K562 (cell line): ENCODE measurements around the gene SPTBN2. TPM values are rescaled to one million over a fixed set of nuclear protein-coding genes. Genes with fewer than 3 reads are reported as not detected.

Experiments
- ATAC-seq: fragments of 200-7000 bp; cut with Tn5 transposase; 3 replicates; pipeline ENCODE4 v1.9.1; 2020; ENCODE audit warnings: moderate library complexity
- BruUV-seq: library from RNA; stranded (reverse); fragments of 400-500 nt; replicated peaks from 2 replicates; lab custom pipeline; 2021; lab: Mats Ljungman, UMichigan
- CTCF ChIA-PET: fragments of 300-600 bp; formaldehyde crosslinking; extraction: SDS; loops from one replicate; lab custom pipeline; 2021; ENCODE audit warnings: low intra/inter-chr PET ratio; lab: Yijun Ruan, JAX
- POLR2A ChIA-PET: fragments of 300-600, 350-650 bp; sonication (Branson Sonifier 250); formaldehyde crosslinking; extraction: SDS; loops from one replicate; lab custom pipeline; 2021; ENCODE audit warnings: antibody characterized with exemption, inconsistent platforms; lab: Yijun Ruan, JAX
- DNase-seq, 4 experiments: peaks; one replicate each; pipeline versions ENCODE4 v3.0.0 to v3.0.0-alpha.2; 2011 to 2018; ENCODE audit warnings: low spot score in 3 of 4, mixed read lengths in 3 of 4; ENCODE audit errors: extremely low read depth in 1 of 4
- FAIRE-seq: peaks from 2 replicates; lab custom pipeline; 2011; peaks lifted over from hg19 to GRCh38; lab: Jason Lieb, UNC
- H2AFZ ChIP-seq: 2 replicates; pipeline ENCODE4 v1.6.0; 2011; ENCODE audit warnings: low read depth, low read length, control low read depth, inconsistent platforms
- H3K27ac ChIP-seq: fragments of 200-600 bp; 3 replicates; pipeline ENCODE4 v1.8.0; 2011; ENCODE audit warnings: low read depth, mild to moderate bottlenecking, control low read depth, inconsistent platforms, low read length, moderate library complexity, mixed read lengths; ENCODE audit errors: extremely low read depth
- H3K27me3 ChIP-seq, 2 experiments: fragments of 300-600 bp in 1 of 2; 2 replicates in 1 of 2; 3 replicates in 1 of 2; pipeline versions ENCODE4 v1.6.0 to v1.8.0; 2011; ENCODE audit warnings: inconsistent platforms in 2 of 2, low read length in 2 of 2, mild to moderate bottlenecking in 1 of 2, mixed read lengths in 1 of 2, moderate library complexity in 1 of 2; ENCODE audit not compliant: control insufficient read depth in 2 of 2, insufficient read depth in 2 of 2
- H3K36me3 ChIP-seq: fragments of 300-600 bp; 3 replicates; pipeline ENCODE4 v1.8.0; 2011; ENCODE audit warnings: mild to moderate bottlenecking, low read length, inconsistent platforms; ENCODE audit not compliant: control insufficient read depth, insufficient read depth
- H3K4me1 ChIP-seq, 2 experiments: fragments of 200-600 bp in 1 of 2; replicated peaks in 1 of 2; 2 replicates in 1 of 2; 3 replicates in 1 of 2; pipeline versions ENCODE4 v1.5.1 to v1.8.0; 2011; ENCODE audit warnings: inconsistent platforms in 2 of 2, low read length in 2 of 2, mild to moderate bottlenecking in 1 of 2, mixed read lengths in 1 of 2, moderate library complexity in 1 of 2; ENCODE audit not compliant: control insufficient read depth in 2 of 2, insufficient read depth in 2 of 2
- H3K4me2 ChIP-seq: 2 replicates; pipeline ENCODE4 v1.6.1; 2011; ENCODE audit warnings: low read length, control low read depth, inconsistent platforms, mixed read lengths; ENCODE audit not compliant: insufficient read depth
- H3K4me3 ChIP-seq: fragments of 200-600 bp; sonication (generic), shearing (Covaris generic); 2 replicates; pipeline ENCODE4 v1.5.1; 2016; ENCODE audit warnings: control low read depth, inconsistent platforms
- H3K79me2 ChIP-seq: fragments of 200-600 bp; 3 replicates; pipeline ENCODE4 v1.8.0; 2011; ENCODE audit warnings: low read length, inconsistent platforms; ENCODE audit not compliant: control insufficient read depth, insufficient read depth
- H3K9ac ChIP-seq, 2 experiments: 2 replicates each; pipeline versions ENCODE4 v1.6.0 to v1.6.1; 2011; ENCODE audit warnings: low read depth in 2 of 2, low read length in 2 of 2, control low read depth in 1 of 2, inconsistent platforms in 1 of 2, mild to moderate bottlenecking in 1 of 2, mixed read lengths in 1 of 2; ENCODE audit not compliant: insufficient read depth in 1 of 2
- H3K9me1 ChIP-seq: one replicate; pipeline ENCODE4 v1.6.0; 2011; ENCODE audit warnings: inconsistent platforms, mild to moderate bottlenecking, low read length, moderate library complexity; ENCODE audit not compliant: control insufficient read depth, insufficient read depth
- H3K9me3 ChIP-seq: replicated peaks from 2 replicates; pipeline ENCODE4 v1.5.1; 2011; ENCODE audit warnings: low read depth, low read length, inconsistent platforms; ENCODE audit not compliant: control insufficient read depth, insufficient read depth
- H4K20me1 ChIP-seq: replicated peaks from 2 replicates; pipeline ENCODE4 v1.6.1; 2011; ENCODE audit warnings: low read length, inconsistent platforms, mixed read lengths; ENCODE audit not compliant: control insufficient read depth, insufficient read depth
- EGR1 ChIP-seq: fragments of 450-650 bp; conservative IDR thresholded peaks from 2 replicates; pipeline ENCODE4 v1.6.1; 2017; ENCODE audit warnings: mild to moderate bottlenecking
- PML ChIP-seq: IDR thresholded peaks from 2 replicates; pipeline ENCODE4 v1.6.1; 2012; ENCODE audit warnings: low read length, inconsistent platforms
- RFX1 ChIP-seq: fragments of 450-650 bp; IDR thresholded peaks from 2 replicates; pipeline ENCODE4 v1.6.1; 2016; ENCODE audit warnings: mild to moderate bottlenecking, moderate library complexity
- TAF15 ChIP-seq: fragments of 200-400 bp; formaldehyde crosslinking; IDR thresholded peaks from 2 replicates; pipeline ENCODE4 v1.6.1; 2017; ENCODE audit warnings: mild to moderate bottlenecking, low read depth, low read length, moderate library complexity
- WGBS: fragments of 100-300 bp; shearing (Covaris generic); methylation state at CpG from one replicate; pipeline ENCODE4 v1.1.6; 2016; ENCODE audit warnings: low coverage, mixed read lengths; ENCODE audit not compliant: insufficient coverage; ENCODE audit errors: missing lambda C conversion rate; 5-methylcytosine and 5-hydroxymethylcytosine counted together
- in situ Hi-C: fragments of 300-500 bp; cut with MboI; formaldehyde crosslinking; loops from 4 replicates; pipeline ENCODE4 v1.15.0; 2018; ENCODE audit warnings: inconsistent platforms, mixed read lengths
- intact Hi-C: fragments of 100-400 bp; cut with micrococcal nuclease; formaldehyde crosslinking; loops from 2 replicates; pipeline ENCODE4 v1.14.2; 2022
- polyA plus RNA-seq, 8 experiments: library from polyadenylated mRNA; depleted of rRNA in 4 of 8; stranded (reverse) in 5 of 8; unstranded in 3 of 8; fragments of >200 nt; fragmentation: Nextera tagmentation in 2 of 8; fragmentation: Illumina TruSeq in 1 of 8; extraction: Ambion mirVana in 2 of 8; extraction: Trizol in 1 of 8; gene quantifications; 2 replicates each; pipeline versions ENCODE4 v1.2.1 to v1.2.3, GENCODE V29; 2011 to 2014; ENCODE audit warnings: inconsistent platforms in 1 of 8, missing spikeins in 1 of 8
- total RNA-seq, 7 experiments: library from RNA; depleted of rRNA in 6 of 7; stranded (reverse); fragments of >200 nt in 6 of 7; fragmentation: Illumina TruSeq in 2 of 7; extraction: Trizol in 2 of 7; gene quantifications; 2 replicates each; pipeline versions ENCODE4 v1.2.1 to v1.2.3, GENCODE V29; 2011 to 2021; ENCODE audit warnings: low replicate concordance in 1 of 7
- TF ChIP-seq, protein P1 (sequence below): fragments of 250-450 bp; sonication (Bioruptor Pico); IDR thresholded peaks from 2 replicates; pipeline ENCODE4 v1.9.0; 2021; ENCODE audit warnings: mild to moderate bottlenecking, inconsistent platforms
- TF ChIP-seq, protein P2 (sequence below): fragments of 450-650 bp; IDR thresholded peaks from 2 replicates; pipeline ENCODE4 v1.6.1; 2016; ENCODE audit warnings: low read depth
- TF ChIP-seq, protein P3 (sequence below): fragments of 450-650 bp; formaldehyde crosslinking; IDR thresholded peaks from 2 replicates; pipeline ENCODE4 v1.4.0; 2022; ENCODE audit warnings: missing genetic modification characterization

Gene SPTBN2
- total and polyA plus RNA-seq, 9 of the 15 experiments (the other 6 are each of a cell fraction or from before 2014, with no cell fraction given): 0.38 to 56.5 (median 19.7) TPM

DNA sequence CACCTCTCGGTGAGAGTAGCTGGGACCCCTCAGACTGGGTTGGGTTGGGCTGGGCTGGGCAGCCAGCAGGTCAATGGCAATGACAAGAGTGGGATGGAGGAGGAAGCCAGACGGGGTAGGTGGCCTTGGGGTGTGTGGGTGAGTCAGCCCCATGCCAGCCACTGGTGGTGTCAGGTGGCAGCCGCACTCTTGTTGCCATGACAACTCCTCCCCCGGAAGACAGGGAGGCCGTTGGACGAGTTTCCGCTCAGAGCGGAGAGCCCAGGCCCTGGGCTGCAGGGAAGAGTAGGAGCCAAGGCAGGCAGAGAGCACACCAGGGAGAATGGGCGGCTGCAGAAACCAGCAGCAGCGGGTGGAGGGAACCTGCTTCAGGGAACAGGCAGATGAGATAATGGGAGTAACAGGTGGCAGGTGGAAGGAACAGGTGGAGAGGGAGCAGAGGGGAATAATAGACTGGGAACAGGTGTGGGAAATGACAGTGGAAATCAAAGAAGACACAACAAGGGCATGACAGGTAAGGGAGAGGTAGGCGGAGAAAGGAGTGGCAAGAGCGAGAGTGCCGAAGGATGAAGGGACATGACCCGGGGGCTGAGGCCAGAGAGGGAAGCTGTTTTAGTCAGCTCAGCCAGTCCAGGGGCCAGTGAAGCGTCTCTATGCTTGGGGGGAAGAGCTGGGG lies 8.7 kb downstream of the SPTBN2 start:
- Histone ChIP-seq H3K4me2 (no peak overlapping the region), H3K79me2 (no peaks in the 10 kb centered on the region; the same call in 2 of the 3 replicates), H3K4me1 (peaks cover 6 to 28% of the 10 kb centered on the region in 2 experiments; a peak in 4 of 5 replicates), H3K9me3 (no peaks in the 10 kb centered on the region), H3K9ac (0 out of 4 replicates have a peak overlapping the region, but pooled peaks of 1 of the 2 experiments have one; percentile 14), H3K36me3 (peaks cover 33% of the 10 kb centered on the region; the same call in 2 of the 3 replicates), H3K9me1 (no peaks in the 10 kb centered on the region), H2AFZ (no peak overlapping the region), H3K4me3 (no peak overlapping the region), H4K20me1 (no peaks in the 10 kb centered on the region), H3K27me3 (no peaks in the 10 kb centered on the region), H3K27ac (no peak overlapping the region)
- BruUV-seq: no TSS peak
- intact Hi-C loops: no loop called here
- DNase-seq (peak in 2 of 4 experiments; percentile 42 to 45), FAIRE-seq (no peak), ATAC-seq (no peak)
- CTCF ChIA-PET: no interaction called here
- TF ChIP-seq RFX1 (peak; percentile 81), TAF15 (no peak), PML (no peak), EGR1 (peak; percentile 39)
- TF ChIP-seq, protein P1, sequence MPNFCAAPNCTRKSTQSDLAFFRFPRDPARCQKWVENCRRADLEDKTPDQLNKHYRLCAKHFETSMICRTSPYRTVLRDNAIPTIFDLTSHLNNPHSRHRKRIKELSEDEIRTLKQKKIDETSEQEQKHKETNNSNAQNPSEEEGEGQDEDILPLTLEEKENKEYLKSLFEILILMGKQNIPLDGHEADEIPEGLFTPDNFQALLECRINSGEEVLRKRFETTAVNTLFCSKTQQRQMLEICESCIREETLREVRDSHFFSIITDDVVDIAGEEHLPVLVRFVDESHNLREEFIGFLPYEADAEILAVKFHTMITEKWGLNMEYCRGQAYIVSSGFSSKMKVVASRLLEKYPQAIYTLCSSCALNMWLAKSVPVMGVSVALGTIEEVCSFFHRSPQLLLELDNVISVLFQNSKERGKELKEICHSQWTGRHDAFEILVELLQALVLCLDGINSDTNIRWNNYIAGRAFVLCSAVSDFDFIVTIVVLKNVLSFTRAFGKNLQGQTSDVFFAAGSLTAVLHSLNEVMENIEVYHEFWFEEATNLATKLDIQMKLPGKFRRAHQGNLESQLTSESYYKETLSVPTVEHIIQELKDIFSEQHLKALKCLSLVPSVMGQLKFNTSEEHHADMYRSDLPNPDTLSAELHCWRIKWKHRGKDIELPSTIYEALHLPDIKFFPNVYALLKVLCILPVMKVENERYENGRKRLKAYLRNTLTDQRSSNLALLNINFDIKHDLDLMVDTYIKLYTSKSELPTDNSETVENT (CRISPR knock-in tag): no peak
- TF ChIP-seq, protein P2, sequence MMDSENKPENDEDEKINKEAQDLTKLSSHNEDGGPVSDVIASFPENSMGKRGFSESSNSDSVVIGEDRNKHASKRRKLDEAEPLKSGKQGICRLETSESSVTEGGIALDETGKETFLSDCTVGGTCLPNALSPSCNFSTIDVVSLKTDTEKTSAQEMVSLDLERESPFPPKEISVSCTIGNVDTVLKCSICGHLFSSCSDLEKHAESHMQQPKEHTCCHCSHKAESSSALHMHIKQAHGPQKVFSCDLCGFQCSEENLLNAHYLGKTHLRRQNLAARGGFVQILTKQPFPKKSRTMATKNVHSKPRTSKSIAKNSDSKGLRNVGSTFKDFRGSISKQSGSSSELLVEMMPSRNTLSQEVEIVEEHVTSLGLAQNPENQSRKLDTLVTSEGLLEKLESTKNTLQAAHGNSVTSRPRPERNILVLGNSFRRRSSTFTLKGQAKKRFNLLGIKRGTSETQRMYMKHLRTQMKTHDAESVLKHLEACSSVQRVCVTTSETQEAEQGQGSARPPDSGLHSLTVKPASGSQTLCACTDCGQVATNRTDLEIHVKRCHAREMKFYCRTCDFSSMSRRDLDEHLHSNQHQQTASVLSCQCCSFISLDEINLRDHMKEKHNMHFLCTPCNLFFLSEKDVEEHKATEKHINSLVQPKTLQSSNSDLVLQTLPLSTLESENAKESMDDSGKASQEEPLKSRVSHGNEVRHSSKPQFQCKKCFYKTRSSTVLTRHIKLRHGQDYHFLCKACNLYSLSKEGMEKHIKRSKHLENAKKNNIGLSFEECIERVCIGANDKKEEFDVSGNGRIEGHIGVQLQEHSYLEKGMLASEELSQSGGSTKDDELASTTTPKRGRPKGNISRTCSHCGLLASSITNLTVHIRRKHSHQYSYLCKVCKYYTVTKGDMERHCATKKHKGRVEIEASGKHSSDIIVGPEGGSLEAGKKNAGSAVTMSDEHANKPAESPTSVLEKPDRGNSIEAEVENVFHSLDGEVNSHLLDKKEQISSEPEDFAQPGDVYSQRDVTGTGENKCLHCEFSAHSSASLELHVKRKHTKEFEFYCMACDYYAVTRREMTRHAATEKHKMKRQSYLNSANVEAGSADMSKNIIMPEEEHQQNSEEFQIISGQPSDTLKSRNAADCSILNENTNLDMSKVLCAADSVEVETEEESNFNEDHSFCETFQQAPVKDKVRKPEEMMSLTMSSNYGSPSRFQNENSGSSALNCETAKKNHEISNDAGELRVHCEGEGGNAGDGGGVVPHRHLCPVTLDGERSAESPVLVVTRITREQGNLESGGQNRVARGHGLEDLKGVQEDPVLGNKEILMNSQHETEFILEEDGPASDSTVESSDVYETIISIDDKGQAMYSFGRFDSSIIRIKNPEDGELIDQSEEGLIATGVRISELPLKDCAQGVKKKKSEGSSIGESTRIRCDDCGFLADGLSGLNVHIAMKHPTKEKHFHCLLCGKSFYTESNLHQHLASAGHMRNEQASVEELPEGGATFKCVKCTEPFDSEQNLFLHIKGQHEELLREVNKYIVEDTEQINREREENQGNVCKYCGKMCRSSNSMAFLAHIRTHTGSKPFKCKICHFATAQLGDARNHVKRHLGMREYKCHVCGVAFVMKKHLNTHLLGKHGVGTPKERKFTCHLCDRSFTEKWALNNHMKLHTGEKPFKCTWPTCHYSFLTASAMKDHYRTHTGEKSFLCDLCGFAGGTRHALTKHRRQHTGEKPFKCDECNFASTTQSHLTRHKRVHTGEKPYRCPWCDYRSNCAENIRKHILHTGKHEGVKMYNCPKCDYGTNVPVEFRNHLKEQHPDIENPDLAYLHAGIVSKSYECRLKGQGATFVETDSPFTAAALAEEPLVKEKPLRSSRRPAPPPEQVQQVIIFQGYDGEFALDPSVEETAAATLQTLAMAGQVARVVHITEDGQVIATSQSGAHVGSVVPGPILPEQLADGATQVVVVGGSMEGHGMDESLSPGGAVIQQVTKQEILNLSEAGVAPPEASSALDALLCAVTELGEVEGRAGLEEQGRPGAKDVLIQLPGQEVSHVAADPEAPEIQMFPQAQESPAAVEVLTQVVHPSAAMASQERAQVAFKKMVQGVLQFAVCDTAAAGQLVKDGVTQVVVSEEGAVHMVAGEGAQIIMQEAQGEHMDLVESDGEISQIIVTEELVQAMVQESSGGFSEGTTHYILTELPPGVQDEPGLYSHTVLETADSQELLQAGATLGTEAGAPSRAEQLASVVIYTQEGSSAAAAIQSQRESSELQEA: no peak
- TF ChIP-seq, protein P3, sequence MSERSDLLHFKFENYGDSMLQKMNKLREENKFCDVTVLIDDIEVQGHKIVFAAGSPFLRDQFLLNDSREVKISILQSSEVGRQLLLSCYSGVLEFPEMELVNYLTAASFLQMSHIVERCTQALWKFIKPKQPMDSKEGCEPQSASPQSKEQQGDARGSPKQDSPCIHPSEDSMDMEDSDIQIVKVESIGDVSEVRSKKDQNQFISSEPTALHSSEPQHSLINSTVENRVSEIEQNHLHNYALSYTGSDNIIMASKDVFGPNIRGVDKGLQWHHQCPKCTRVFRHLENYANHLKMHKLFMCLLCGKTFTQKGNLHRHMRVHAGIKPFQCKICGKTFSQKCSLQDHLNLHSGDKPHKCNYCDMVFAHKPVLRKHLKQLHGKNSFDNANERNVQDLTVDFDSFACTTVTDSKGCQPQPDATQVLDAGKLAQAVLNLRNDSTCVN (CRISPR knock-in tag): 0 out of 2 replicates have a peak, but pooled peaks have one; percentile 25
- WGBS: 85% methylated on average over 15 of the region's 15 CpGs
- POLR2A ChIA-PET: interaction anchor here (0.7 to 1.5 kb wide), 3 partner anchors 20 to 124 kb away, joined by 3 read pairs; no protein-coding TSS in a partner anchor
- in situ Hi-C loops: no loop called here
